Measurements from ENCODE around the gene IL13RA1. TPM values are rescaled to one million over a fixed set of nuclear protein-coding genes. Genes with fewer than 3 reads are reported as not detected.
"Not testable (repeated sequence)": the region's sequence is repeated elsewhere in the genome, so short reads cannot be mapped to it uniquely, and the experiment has no call there.

Gene IL13RA1
- total RNA-seq, 2 donors from 2014 or later: 101 to 112 TPM

DNA sequence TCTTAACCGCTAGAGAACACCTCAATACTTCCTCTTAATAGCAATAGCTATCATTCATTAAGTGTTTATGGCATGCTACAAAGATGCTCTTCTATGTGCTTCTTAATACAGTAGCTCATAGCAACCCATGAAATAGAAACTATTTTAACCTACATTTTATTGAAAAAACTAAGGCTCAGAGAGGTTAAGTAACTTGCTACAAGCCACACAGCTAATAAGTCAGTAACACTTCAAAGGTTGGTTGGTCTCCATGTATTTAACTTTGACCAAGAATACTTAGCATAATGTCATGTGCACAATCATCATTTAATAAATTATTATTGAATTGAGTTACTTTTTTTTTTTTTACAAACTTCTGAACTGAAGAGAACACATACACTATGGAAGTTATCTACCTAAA is 36.1 kb downstream of the IL13RA1 start:
- intact Hi-C loops (cut with DNase I, micrococcal nuclease): no loop called here

DNA sequence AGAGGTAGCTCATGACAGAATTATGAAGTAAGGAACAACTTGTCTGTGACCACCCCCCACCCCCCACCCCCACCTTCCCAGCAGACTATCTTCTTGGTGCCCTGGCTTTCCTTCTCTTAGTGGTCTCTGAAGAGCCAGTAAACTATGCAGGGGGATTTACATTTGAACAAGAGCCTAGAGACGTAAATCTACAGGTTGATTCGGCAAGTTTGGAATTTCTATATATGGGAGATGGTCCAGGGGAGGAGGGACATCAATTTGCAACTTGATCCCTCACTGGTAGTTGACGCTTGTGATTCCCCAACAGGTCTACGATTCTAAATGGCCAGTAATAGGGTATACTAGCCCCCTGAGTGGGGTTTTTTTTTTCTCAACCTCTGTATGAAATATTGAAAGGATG is 36.7 kb downstream of the IL13RA1 start:
- intact Hi-C loops (cut with DNase I, micrococcal nuclease): no loop called here
- ATAC-seq (no peak), DNase-seq (no peak)

More for the DNA sequence above, 36.1 kb downstream of the IL13RA1 start:
- DNase-seq (no peak), ATAC-seq (no peak)

DNA sequence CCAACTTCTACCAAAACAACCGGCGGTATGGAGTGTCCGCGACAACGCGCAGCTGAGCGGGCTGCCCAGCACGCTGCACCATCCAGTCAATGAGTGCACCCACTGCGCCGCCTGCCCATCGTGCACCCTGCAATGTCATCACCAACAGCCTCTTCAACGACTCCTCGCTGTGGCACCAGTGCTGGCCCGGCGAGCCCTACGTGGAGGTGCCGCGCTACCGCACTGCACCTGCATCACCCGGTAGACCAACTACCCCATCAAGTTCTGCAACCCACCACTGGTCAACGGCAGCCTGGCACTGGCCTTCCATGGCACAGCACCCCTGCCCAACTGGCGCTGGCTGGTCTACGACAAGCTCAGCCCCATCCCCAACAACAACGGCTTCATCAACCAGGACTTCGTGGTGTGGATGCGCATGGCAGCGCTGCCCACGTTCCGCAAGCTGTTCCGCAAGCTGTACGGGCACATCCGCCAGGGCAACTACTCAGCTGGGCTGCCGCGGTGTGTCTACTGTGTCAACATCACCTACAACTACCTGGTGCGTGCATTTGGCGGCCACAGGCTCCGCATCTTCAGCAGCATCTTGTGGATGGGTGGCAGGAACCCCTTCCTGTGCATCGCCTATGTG is 42.8 kb downstream of the IL13RA1 start:
- no peak for DNase-seq

DNA sequence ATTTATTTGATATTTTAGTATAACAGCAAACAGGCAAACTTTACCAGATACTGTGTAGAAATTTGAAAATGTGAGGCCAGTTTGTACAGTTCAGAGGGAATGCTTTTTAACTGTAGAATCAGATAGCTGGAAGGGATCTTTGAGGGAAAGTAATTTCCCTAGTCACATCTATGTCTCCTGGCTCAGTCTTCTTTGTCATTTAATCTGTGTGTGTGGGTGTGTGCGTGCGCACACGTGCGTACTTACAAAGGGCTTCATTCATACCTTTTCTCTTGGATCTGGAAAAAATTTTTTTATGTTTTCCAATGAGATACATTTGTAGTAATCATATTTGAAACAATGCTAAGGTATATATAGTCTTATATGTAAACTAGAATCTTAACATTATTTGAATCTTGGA is 44.6 kb downstream of the IL13RA1 start:
- intact Hi-C loops (cut with DNase I, micrococcal nuclease): no loop called here
- ATAC-seq (no peak), DNase-seq (no peak)

More for the DNA sequence above, 42.8 kb downstream of the IL13RA1 start:
- intact Hi-C loops (cut with DNase I, micrococcal nuclease): no loop called here
- ATAC-seq: no peak

DNA sequence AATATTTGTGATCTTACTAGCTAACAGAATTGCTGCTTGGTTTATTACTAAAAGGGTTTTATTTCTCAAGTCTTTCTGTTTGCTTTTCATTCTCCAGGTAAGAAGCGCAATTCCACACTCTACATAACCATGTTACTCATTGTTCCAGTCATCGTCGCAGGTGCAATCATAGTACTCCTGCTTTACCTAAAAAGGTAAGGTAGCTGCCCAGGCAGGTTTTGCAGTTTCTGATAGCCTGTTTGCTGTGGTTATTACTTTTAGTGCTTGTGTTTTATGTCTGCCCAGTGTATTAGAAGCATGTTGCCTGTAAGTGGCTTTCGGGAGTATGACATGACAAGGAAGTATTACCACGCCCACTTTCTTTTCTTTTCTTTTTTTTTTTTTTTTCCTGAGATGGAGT is 46.4 kb downstream of the IL13RA1 start:
- DNase-seq: peak; percentile 37 to 48
- intact Hi-C loops (cut with DNase I, micrococcal nuclease): no loop called here
- ATAC-seq: peak; percentile 95

DNA sequence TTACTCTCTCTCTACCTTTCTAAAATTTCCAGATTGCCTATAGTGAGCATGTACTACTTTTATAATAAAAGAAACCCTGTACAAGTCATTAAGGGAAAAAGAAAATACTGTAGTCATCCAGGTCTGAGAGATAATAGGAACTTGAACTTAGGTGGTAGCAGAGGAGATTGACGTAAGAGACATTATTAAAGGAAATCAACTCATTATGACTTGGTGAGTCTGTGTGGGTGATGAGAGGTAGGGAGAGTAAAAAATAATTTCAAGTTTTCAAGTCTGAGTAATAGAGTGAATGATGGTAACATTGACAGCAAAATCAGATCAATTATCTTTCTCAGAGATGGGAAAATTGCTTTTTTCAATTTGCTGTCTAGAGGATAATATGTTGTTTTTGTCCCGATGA is 52.2 kb downstream of the IL13RA1 start:
- intact Hi-C loops (cut with DNase I, micrococcal nuclease): no loop called here
- ATAC-seq (no peak), DNase-seq (no peak)

DNA sequence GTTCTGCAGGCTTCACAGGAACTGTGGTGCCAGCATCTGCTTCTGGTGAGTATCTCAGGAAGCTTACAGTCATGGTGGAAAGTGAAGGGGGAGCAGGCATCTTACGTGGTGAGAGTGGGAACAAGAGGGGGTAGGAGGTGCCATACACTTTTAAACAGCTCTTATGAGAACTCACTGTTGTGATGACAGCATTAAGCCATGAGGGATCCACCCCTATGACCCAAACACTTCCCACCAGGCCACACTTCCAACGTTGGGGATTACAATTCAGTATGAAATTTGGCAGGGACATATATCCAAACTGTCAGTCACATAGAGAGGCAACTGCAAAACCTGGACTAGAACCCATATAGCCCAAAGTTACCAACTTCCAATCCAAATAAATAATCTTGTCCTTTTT is 53.1 kb downstream of the IL13RA1 start:
- ATAC-seq: no peak
- intact Hi-C loops (cut with DNase I, micrococcal nuclease): no loop called here
- no peak for DNase-seq

DNA sequence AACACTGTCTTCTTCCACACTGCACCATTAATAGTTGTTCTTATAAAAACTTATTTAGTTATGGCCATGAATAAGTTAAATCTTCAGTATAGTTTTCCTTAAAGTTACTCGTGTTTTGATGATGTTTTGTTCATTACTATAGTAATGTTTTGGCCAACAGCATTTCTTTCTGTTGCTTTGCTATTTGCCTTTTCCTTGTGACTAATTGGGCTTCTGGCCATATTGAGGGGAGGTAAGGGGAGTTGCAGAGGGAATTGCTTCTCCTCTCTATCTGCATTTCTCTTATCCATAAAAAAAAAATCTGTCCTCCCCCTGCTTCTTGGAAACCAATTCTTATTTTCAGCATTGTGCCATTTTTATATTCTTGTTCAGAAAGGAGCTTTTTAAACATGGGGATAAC is 53.5 kb downstream of the IL13RA1 start:
- DNase-seq (no peak), ATAC-seq (no peak)

DNA sequence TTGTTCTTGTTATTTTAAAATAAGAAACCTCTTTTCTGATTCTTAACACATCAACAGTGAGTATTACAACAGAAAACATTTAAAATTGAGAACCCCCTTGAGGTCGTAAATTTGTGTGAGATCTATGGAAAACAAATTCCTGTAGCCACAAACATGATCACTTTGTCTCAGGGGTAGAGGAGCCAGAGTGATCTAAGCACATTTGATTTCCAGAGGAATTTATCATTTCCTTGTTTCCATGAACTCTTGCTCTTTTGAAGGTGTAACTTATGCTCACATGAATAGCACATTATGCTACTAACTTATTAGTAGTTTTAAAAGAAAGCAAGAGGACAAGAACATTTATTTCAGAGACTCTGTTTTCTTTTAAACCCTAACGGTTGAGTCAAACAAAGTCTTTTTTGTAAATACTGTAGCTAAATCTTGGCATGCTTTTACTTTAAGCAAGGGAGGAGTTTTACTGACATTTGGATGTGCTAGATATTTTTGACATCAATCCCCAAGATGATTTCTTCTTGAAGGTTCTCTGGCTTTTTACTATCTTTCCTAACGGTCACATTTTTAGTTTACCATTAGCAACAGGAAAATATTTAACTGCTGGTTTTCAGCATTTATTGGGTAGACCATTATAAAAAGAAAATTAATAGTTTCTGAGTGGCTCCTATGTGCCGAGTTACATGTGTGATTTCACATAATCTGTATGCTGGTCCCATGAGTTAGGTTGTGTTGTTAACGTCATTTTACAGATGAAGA is 68.3 kb downstream of the IL13RA1 start:
- intact Hi-C loops (cut with DNase I, micrococcal nuclease): no loop called here
- DNase-seq (no peak), ATAC-seq (no peak)

More for the DNA sequence above, 53.5 kb downstream of the IL13RA1 start:
- intact Hi-C loops (cut with DNase I, micrococcal nuclease): no loop called here

DNA sequence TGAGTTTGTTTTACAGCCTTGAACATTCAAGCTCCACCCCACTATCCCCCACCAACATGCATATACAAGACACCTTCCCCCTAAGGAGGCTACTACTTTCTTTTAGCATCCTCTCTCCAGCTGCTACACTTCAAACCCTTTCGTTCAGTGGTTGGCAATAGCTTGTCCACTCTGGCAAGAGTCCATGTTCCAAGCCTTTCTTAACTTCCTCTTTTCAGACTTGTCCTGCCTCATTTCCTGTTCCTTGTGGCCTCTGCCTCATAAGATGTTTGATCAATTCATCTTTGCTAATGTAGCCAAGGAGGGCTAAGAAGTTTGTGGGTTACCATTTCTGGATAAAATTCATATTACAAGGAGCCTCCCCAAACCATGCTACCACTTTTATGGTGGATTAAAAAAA is 75.5 kb downstream of the IL13RA1 start:
- ATAC-seq (peak; percentile 56), DNase-seq (no peak)
- intact Hi-C loops (cut with DNase I, micrococcal nuclease): no loop called here

DNA sequence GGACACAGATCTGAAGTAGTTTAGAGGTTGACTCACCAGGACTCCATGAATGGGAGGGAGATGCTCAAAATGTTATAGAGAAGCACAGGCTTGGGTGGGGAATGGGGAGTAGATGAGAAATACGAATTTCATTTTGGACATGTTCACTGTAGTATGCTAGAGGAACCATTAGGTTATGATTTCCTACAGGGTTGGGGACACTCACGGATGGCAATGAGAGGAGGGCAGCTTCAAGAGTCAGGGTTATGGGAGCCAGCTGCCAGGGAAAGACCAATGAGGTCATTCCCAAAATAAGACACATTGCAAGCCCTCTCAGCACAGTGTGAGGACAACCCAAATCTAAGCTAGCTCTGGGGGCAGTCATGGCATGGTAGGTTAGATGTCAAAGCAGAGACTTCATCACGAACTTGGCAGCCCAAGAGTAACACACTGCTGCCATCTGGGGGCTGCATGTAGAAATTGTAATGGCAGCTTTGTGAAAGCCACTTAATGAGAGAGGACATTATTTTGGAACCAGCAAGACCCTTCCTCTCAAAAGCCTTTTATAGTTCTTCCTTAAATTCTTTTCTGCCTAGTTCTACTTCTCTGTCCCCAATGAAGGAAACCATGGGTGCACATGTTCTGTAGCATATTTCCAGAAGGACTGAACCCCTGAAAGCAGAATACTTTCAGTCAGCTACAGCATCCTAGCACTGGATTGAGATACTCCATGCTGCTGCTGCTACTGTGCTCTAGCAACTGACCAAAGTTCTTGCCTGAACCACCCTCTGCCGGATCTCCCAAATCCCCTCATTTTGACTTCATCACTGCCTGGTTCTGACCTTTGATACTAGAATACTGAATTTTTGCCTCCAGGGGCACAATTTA is 80.0 kb downstream of the IL13RA1 start:
- peak; percentile 59 for ATAC-seq
- peak in 1 of 2 donors; percentile 18 for DNase-seq
- intact Hi-C loops (cut with DNase I, micrococcal nuclease): loop anchor here in 1 of 2 donors (5.0 kb wide), 1 partner anchor 165 kb away; no protein-coding TSS in a partner anchor

DNA sequence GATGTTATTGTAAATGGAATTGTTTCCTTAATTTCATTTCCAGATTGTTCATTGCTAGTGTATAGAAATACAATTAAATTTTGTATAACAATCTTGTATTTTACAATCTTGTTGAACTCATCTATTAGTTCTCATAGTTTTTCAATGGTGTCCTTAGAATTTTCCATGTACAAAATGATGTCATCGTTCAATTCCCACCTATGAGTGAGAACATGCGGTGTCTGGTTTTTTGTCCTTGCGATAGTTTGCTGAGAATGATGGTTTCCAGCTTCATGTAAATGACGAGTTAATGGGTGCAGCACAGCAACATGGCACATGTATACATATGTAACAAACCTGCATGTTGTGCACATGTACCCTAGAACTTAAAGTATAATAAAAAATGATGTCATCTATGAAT is 89.9 kb downstream of the IL13RA1 start:
- DNase-seq; ATAC-seq; intact Hi-C loops (cut with DNase I, micrococcal nuclease): not testable (repeated sequence)

DNA sequence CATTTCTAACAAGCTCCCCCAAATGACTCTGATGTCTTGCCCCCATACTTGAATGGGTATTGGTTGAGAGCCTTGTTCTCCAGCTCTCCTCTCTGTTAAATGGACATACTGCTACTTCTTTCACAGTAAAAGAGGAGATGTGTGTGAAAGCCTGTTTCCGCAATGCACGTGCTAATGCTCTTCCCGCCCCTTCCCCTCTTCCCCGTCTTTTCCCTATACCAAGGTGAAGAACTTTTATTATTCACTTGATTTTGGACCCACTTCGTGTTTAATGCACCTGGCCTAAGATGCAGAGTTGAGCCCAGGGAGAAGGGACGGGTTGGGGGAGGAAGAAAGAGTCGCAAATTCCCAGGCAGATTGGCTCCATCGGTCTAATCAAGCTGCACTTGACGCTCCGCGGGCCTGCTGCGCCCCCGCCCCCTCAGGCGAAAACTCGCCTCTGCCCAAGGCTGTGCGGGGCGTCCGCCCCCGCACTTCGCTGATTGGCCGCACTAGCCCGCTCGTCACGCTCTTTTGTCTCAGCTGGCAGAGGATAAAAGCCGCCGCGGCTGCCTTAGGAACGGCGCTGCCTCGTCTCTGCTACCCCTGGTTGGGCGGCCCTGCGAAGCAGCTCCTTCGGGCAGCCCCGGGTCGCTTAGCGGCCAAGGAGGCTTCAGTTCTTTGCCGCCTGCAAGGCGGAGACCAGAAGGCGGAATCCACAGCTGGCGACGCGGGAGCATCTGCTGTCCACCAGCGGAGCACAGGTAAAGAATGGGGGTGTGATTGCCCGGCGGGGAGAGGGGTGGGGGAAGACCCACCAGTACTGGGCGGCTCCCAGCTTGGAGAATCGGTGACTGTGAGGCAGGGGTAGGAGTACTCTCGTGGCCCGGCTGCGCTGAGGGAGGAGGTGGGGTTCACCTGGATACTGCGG is 96.1 kb downstream of the IL13RA1 start, which contains the start of gene ZCCHC12:
Gene ZCCHC12 (plus strand): TSS at position 562 of the 910 bp plus-strand sequence. CDS start 1,421 bp downstream, outside the sequence.
- peak; percentile 44 for ATAC-seq
- intact Hi-C loops (cut with DNase I, micrococcal nuclease): no loop called here
- DNase-seq: peak; percentile 29 to 31

DNA sequence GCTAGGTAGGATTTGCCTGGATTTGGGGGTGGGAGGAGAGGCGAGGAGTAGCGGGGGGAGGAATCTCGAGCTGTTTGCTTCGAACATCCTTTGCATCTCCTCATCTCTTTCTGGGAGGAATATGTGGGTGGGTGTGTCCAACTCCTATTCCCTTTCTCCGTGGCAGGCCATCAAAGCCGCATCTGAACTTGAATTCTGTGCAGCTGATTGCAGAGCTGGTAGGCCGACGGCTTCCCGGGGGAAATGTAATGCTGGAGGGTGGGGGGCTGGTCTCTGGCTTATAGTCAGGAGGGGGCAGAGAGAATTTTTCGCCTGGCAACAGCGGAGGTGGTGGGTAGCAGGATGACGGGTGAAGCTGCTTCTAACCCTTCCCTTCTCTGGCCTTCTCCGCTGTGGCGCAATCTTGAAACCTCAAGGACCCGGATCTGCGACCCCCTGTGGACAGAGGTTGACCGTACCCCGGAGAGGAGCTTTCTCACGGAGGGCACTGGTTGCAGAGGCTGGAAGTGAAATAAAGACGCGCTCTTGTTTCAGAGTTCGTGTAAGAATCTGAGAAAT is 96.8 kb downstream of the IL13RA1 start:
- ATAC-seq: no peak
- intact Hi-C loops (cut with DNase I, micrococcal nuclease): no loop called here
- DNase-seq: no peak

DNA sequence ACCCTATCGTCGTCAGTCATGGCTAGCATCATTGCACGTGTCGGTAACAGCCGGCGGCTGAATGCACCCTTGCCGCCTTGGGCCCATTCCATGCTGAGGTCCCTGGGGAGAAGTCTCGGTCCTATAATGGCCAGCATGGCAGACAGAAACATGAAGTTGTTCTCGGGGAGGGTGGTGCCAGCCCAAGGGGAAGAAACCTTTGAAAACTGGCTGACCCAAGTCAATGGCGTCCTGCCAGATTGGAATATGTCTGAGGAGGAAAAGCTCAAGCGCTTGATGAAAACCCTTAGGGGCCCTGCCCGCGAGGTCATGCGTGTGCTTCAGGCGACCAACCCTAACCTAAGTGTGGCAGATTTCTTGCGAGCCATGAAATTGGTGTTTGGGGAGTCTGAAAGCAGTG is 97.8 kb downstream of the IL13RA1 start:
- no peak for ATAC-seq
- intact Hi-C loops (cut with DNase I, micrococcal nuclease): no loop called here
- DNase-seq: no peak

DNA sequence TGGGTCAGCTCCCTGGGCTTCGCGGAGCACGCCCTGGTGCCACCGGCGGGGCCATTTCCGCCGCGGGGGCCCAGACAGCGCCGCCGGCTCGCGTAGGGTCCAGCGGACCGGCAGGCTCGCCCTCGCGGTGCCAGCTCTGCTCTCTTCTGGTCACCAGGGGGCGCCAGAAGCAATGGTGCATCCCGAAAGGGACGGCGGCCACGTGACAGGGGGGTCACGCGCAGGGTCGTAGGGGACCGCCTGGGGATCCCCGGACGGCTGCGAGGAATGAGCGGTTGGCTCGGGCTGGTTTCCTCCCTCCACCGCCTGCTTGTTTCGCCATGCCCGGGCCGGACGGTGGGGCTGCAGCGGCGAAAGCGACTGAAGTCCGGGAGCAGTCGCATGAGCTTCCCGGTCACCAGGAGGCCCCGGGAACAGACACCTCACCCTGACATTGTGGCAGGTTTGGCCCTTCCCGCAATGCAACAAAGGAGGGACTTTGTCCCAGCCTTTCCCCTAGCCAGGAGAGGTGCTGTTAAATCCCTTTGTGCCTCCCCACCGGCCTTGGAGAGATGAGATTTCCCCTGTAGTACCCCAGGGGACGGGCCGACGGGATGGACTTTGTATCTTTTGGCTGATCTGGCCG is 112.0 kb downstream of the IL13RA1 start:
- intact Hi-C loops (cut with DNase I, micrococcal nuclease): no loop called here
- peak; percentile 67 to 83 for DNase-seq
- ATAC-seq: peak; percentile 94

Data from left colon (tissue), 2 donors.